Esophagus mucosa (tissue), 1 donor: ENCODE data around the gene IMMT. TPM values are rescaled to one million over a fixed set of nuclear protein-coding genes. Genes with fewer than 3 reads are reported as not detected.
A peak's percentile ranks its signal among the peaks of the same experiment; 100 is the strongest.

Experiments
- ATAC-seq: fragments of 200-7000 bp; cut with Tn5 transposase; one replicate; pipeline ENCODE4 v1.9.1; 2020
- total RNA-seq: library from RNA; stranded (reverse); gene quantifications from one replicate; pipeline ENCODE4 v1.2.4, GENCODE V29; 2023
- donor health status: DM: yes; HTN: yes; CAD: no.

The IMMT gene
- total RNA-seq, 1 donor from 2014 or later, result 48.7 TPM

GRCh38 chr2:86140969-86141392 lies 54.3 kb downstream of the IMMT start:
- ATAC-seq, result no peak

GRCh38 chr2:86139981-86140380 lies 55.3 kb downstream of the IMMT start:
- no peak for ATAC-seq

GRCh38 chr2:86138736-86139625 lies 56.3 kb downstream of the IMMT start:
- no peak for ATAC-seq

GRCh38 chr2:86136141-86136540 lies 59.1 kb downstream of the IMMT start:
- ATAC-seq, result no peak

GRCh38 chr2:86135653-86136052 lies 59.6 kb downstream of the IMMT start:
- ATAC-seq, result no peak

GRCh38 chr2:86134709-86135108 lies 60.6 kb downstream of the IMMT start:
- ATAC-seq, result no peak

- no peak for ATAC-seq
Measured at GRCh38 chr2:86124683-86125082, 70.6 kb downstream of the IMMT start.

- no peak for ATAC-seq
Measured at GRCh38 chr2:86123328-86123925, 71.8 kb downstream of the IMMT start.

GRCh38 chr2:86118130-86118529 lies 77.1 kb downstream of the IMMT start:
- ATAC-seq, result no peak

- no peak for ATAC-seq
Measured at GRCh38 chr2:86107031-86107430, 88.2 kb downstream of the IMMT start.

GRCh38 chr2:86105969-86106945 lies 89.0 kb downstream of the IMMT start, which contains the start of gene PTCD3:
Gene PTCD3 (plus strand): TSS chr2:86106235. CDS start chr2:86106248, 13 bp downstream.
- ATAC-seq, result peak; percentile 97

- ATAC-seq, result peak; percentile 95
Measured at GRCh38 chr2:86105252-86105968, 89.9 kb downstream of the IMMT start, which contains the start of gene POLR1A. Gene POLR1A (minus strand): TSS chr2:86105886. CDS start chr2:86105776, 110 bp downstream.

GRCh38 chr2:86102157-86102556 lies 93.1 kb downstream of the IMMT start:
- no peak for ATAC-seq

- ATAC-seq, result no peak
Measured at GRCh38 chr2:86097913-86098312, 97.3 kb downstream of the IMMT start.

GRCh38 chr2:86097114-86097896 lies 98.0 kb downstream of the IMMT start:
- no peak for ATAC-seq

GRCh38 chr2:86094229-86094628 lies 101.0 kb downstream of the IMMT start:
- no peak for ATAC-seq

Other genes with a start within 250 kb of the IMMT start
- 27.5 TPM for gene POLR1A, start 89.6 kb downstream of the IMMT start, total RNA-seq
- gene PTCD3, start 89.2 kb downstream of the IMMT start, total RNA-seq, result 40.6 TPM
- gene MRPL35, start 4.0 kb upstream of the IMMT start, total RNA-seq, result 36.7 TPM
- 1.6 TPM for gene REEP1, start 142.2 kb upstream of the IMMT start, total RNA-seq
- gene KDM3A, start 245.9 kb upstream of the IMMT start, total RNA-seq, result 32.0 TPM